GM18907 (cell line): ENCODE results near the gene GSTM2.

ENCODE experiments used
- ATAC-seq: cut with Tn5 transposase; IDR thresholded peaks from one replicate; pipeline ENCODE4 v1.9.1; 2021; ENCODE audit warnings: mild to moderate bottlenecking, moderate library complexity; ENCODE audit not compliant: unreplicated experiment

GSTM2 gene

GRCh38 chr1:109667452-109668122 lies at the start of gene GSTM2:
Gene GSTM2 (plus strand): TSS chr1:109668057. CDS start chr1:109668116, 59 bp downstream.
- peak; percentile 98 for ATAC-seq

DNA sequence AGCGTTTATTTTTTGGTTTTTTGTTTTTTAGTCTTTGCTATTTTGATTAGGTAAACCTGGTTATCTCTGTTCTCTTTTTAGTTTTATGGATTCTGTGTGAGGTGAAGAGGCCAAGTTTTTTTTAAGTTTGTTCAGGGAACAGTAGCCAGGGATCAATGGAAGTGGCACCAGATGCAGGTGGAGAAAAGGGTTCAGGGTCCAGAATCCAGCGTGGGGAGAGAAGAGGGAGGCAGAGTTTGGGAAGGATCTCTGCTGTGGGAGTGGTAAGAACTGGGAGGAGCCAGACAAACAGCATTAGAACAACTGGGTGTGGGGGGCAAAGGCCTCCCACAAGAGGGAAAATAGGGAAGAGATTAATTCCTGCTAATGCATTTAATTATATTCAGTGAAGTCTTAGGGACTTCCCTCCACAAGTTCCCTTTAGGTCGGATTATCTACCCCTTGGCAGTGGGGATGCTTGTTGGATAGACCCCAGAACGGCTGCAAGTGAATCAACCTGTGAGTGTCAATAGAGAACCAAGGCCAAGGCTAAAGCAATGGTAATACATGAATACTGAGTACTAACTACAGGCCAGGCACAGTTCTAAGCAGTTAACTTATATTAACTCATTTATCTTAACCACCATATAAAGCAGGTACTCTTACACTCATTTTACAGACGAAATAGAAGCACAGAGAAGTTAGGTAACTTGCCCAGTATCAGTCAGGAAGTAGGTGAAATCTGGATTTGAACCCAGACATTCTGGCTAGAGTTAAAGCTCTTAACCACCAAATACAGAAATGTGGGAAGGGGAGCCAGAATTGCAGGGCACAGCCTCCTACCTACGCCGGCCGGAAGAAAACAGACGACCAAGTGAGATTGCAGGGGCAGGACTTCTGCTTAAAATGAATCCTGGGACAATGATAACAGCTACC lies 48.9 kb upstream of the GSTM2 start:
- ATAC-seq = no peak

- ATAC-seq = peak; percentile 53
Measured at GRCh38 chr1:109619576-109620400, 48.1 kb upstream of the GSTM2 start, which contains the start of the genes AMPD2 and GNAT2. Gene AMPD2 (plus strand): TSS chr1:109619837. CDS start chr1:109621176, 1,339 bp downstream. Gene GNAT2 (minus strand): TSS chr1:109619616. CDS start chr1:109612870, 6,746 bp downstream.

- ATAC-seq = no peak
Measured at GRCh38 chr1:109620401-109620791, 47.5 kb upstream of the GSTM2 start.

DNA sequence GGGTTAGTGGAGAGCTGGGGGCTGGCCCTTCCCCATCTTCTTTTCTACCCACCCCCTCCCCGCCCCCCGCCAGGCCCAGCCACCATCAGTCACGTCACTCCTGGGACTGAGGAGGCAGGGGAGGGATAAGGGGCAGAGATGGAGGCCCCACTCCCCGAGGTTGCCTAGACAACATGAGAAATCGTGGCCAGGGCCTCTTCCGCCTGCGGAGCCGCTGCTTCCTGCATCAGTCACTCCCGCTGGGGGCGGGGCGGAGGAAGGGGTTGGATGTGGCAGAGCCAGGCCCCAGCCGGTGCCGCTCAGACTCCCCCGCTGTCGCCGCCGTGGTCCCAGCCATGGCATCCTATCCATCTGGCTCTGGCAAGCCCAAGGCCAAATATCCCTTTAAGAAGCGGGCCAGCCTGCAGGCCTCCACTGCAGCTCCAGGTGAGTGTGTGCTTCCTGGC lies 47.0 kb upstream of the GSTM2 start:
- peak; percentile 73 for ATAC-seq

GRCh38 chr1:109621379-109622136 lies 46.3 kb upstream of the GSTM2 start:
- ATAC-seq = no peak

DNA sequence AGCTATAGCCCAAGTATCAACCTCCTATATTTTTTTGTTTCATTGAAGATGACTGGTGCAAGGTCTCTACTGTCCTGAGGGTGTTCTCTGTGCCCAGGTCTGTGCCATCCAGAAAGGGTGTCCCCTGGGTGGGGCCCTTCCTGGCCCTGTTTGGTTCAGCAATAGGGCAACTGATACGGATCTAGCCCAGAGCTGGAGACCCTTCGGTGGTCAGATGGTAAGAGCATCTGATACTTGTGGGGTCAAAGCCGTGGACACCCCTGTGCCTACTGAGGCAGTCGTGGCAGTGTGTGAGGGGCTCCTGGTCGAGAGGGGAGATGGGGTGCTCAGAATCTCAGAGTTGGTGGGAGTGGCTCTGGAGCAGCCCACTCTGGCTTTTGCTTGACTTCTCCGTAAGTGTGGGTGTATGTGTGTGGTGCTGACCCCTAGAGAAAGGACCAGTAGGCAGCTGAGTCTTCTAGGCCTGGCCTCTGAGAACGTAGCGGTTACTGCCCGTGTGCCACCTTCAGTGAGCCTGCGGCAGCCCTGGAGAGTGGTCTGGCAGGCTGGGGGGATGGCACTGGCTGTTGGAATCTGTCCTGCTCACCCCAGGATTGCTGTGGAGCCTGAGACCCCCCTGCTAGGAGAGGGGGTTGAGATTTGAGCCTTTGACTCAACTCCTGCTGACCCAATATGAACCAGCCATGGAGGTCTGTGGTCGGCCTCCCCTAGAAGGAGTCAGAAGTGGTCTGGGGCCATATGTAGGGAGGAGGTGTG lies 45.5 kb upstream of the GSTM2 start:
- no peak for ATAC-seq

- no peak for ATAC-seq
Measured at GRCh38 chr1:109622895-109623294, 45.0 kb upstream of the GSTM2 start.

GRCh38 chr1:109623601-109624161 lies 44.2 kb upstream of the GSTM2 start:
- no peak for ATAC-seq

GRCh38 chr1:109624201-109625010 lies 43.5 kb upstream of the GSTM2 start:
- ATAC-seq = peak; percentile 34

DNA sequence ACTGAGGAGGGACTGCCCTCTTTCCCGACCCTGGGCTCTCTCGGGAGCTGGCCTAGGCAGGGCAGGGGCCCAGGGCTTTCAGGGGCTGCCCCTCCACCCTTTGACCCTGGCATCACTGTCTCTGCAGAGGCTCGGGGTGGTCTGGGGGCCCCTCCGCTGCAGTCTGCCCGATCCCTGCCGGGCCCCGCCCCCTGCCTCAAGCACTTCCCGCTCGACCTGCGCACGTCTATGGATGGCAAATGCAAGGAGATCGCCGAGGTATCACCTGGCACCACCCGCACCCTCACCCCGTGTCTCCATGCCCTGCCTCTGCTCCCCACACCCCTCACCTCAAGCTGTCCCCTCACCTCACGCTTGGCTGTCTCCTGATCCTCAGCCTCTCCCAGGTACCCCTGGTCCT lies 42.7 kb upstream of the GSTM2 start:
- ATAC-seq = no peak

- ATAC-seq = no peak
Measured at GRCh38 chr1:109625601-109626560, 42.0 kb upstream of the GSTM2 start.

DNA sequence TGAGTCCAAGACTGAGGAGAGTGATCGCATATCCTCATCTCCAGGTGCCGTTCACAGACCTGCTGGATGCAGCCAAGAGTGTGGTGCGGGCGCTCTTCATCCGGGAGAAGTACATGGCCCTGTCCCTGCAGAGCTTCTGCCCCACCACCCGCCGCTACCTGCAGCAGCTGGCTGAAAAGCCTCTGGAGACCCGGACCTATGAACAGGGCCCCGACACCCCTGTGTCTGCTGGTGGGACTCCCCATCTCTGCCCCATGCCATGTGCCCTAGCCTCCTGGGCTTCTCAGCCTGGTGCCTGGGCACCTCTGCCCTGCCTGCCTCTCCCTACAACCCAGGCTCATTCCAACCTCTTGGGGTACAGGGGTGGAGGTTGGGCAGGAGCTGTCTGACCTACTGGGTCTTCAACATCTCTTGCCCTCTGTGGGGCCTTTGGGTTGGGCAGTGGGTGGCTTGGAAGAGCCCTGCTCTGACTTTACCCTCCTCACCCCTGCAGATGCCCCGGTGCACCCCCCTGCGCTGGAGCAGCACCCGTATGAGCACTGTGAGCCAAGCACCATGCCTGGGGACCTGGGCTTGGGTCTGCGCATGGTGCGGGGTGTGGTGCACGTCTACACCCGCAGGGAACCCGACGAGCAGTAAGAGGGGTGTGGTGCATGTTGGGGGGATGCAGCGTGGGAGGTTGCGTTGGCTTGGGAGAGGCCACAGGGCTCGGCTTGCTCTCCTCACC lies 41.0 kb upstream of the GSTM2 start:
- ATAC-seq = no peak

DNA sequence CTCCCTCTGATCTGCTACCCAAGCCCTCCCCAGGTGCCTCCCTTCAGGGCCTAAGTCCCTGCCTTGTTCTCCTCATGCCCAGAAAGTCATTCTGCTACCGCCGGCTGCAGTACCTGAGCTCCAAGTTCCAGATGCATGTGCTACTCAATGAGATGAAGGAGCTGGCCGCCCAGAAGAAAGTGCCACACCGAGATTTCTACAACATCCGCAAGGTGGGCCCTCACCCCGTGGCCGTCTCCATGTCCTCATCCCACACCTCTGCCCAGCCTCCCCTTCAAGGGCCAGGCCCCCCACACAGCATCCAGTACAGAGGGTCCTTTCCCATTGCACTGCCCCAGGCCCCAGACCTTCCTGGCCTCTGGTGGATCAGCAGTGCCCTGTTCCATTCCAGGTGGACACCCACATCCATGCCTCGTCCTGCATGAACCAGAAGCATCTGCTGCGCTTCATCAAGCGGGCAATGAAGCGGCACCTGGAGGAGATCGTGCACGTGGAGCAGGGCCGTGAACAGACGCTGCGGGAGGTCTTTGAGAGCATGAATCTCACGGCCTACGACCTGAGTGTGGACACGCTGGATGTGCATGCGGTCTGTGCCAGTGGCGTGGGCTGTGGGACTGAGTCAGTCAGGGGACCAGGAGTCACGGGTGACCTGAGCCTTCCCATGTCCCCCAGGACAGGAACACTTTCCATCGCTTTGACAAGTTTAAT lies 40.0 kb upstream of the GSTM2 start:
- no peak for ATAC-seq

DNA sequence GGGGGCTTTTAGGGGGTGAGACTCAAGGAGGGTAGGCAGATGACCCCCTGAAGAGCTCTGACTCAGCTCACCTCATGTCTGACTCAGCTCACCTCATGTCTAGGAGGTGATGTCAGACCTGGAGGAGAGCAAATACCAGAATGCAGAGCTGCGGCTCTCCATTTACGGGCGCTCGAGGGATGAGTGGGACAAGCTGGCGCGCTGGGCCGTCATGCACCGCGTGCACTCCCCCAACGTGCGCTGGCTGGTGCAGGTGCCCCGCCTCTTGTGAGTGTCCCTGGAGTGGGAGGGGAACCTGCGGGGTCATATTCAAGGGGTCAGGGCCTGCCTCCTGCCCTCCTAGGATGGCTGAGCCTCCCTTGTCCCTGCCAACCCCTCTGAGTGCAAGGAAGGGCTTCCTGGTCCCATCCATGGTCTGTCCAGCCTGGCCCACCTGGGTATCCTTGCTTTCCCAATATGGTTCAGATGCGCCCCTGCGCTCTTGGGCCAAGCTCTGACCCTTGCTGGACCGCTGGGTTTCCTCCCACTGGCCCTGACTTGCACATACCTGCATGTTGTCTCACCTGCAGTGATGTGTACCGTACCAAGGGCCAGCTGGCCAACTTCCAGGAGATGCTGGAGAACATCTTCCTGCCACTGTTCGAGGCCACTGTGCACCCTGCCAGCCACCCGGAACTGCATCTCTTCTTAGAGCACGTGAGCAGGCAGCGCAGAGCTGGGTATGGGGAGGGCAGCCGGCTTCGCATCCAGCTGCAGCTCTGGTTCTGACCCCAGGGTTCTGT lies 39.1 kb upstream of the GSTM2 start:
- no peak for ATAC-seq
